DND-41 (cell line): ENCODE results near the gene RAB9B.
"Not testable (repeated sequence)": the region's sequence is repeated elsewhere in the genome, so short reads cannot be mapped to it uniquely, and the experiment has no call there.

Experiments used
- ATAC-seq: fragments of 200-7000 bp; cut with Tn5 transposase; 3 replicates; pipeline ENCODE4 v1.9.1; 2021; ENCODE audit warnings: low read depth; ENCODE audit not compliant: insufficient read depth
- DNase-seq: peaks from one replicate; pipeline ENCODE4 v3.0.0-alpha.2; 2020
- H2AFZ ChIP-seq: 2 replicates; pipeline ENCODE4 v1.6.0; 2012; ENCODE audit warnings: low read depth, low read length
- H3K27ac ChIP-seq: 2 replicates; pipeline ENCODE4 v1.5.1; 2012; ENCODE audit warnings: low read length, inconsistent platforms
- H3K27me3 ChIP-seq: fragments of 200-600 bp; sonication (generic); 2 replicates; pipeline ENCODE4 v1.6.0; 2012; ENCODE audit warnings: low read length, mild to moderate bottlenecking, inconsistent platforms; ENCODE audit not compliant: insufficient read depth, poor library complexity
- H3K36me3 ChIP-seq: 2 replicates; pipeline ENCODE4 v1.5.1; 2012; ENCODE audit warnings: low read length, inconsistent platforms; ENCODE audit not compliant: insufficient read depth
- H3K4me1 ChIP-seq: 2 replicates; pipeline ENCODE4 v1.5.1; 2012; ENCODE audit warnings: mild to moderate bottlenecking, low read length; ENCODE audit not compliant: insufficient read depth
- H3K4me2 ChIP-seq: 2 replicates; pipeline ENCODE4 v1.6.0; 2012; ENCODE audit warnings: mild to moderate bottlenecking, moderate library complexity, low read length, inconsistent platforms; ENCODE audit not compliant: insufficient read depth
- H3K4me3 ChIP-seq, 2 experiments: fragments of 200-600 bp in 1 of 2; shearing (Covaris generic) in 1 of 2; 2 replicates each; pipeline ENCODE4 v1.5.1; 2012 to 2016; ENCODE audit warnings: inconsistent platforms in 2 of 2, low read length in 2 of 2, mild to moderate bottlenecking in 2 of 2, low read depth in 1 of 2, moderate library complexity in 1 of 2
- H3K79me2 ChIP-seq: 2 replicates; pipeline ENCODE4 v1.6.0; 2012; ENCODE audit warnings: low read length, inconsistent platforms; ENCODE audit not compliant: insufficient read depth
- H3K9ac ChIP-seq: 2 replicates; pipeline ENCODE4 v1.6.0; 2012; ENCODE audit warnings: low read depth, mild to moderate bottlenecking, inconsistent platforms, low read length, moderate library complexity
- H3K9me3 ChIP-seq: 2 replicates; pipeline ENCODE4 v1.5.1; 2012; ENCODE audit warnings: low read length, moderate library complexity, mild to moderate bottlenecking, inconsistent platforms; ENCODE audit not compliant: insufficient read depth, severe bottlenecking
- H4K20me1 ChIP-seq: 2 replicates; pipeline ENCODE4 v1.6.0; 2012; ENCODE audit warnings: low read length; ENCODE audit not compliant: insufficient read depth
- EZH2 ChIP-seq: IDR thresholded peaks from 3 replicates; pipeline ENCODE4 v1.6.1; 2012; ENCODE audit warnings: borderline replicate concordance, low read depth, mild to moderate bottlenecking, moderate library complexity, low read length, inconsistent platforms; ENCODE audit not compliant: severe bottlenecking
- TF ChIP-seq, protein P1 (sequence below): IDR thresholded peaks from 2 replicates; pipeline ENCODE4 v1.5.1; 2012; ENCODE audit warnings: borderline replicate concordance, low read length, moderate library complexity, mild to moderate bottlenecking; ENCODE audit not compliant: poor library complexity, severe bottlenecking; ENCODE audit errors: extremely low read depth

Gene RAB9B

DNA sequence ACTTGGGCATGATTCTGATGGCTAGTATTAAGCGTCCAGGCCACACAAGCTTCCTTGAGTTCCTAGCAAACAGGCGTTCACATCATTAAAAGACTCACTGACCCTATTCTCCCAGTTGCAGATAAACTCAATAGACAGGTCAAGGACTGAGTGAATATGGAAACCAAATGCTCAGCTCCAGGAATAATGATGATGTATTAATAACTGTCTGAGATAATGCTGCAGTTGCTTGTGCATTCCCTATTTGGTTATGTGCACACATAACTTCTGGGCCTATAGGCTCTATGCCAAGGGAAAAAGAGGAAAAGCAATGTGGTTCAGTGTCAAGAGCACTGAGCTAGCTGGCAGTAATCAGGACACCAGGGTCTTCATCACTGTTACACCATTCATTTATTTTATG, 3.5 kb downstream of the RAB9B start:
- no peaks in the 10 kb centered on the region for H3K27me3 ChIP-seq
- H3K4me3 ChIP-seq: no peak overlapping the region
- H3K4me2 ChIP-seq: no peak overlapping the region
- H3K4me1 ChIP-seq: peaks cover 14% of the 10 kb centered on the region
- no peaks in the 10 kb centered on the region for H4K20me1 ChIP-seq
- H3K9me3 ChIP-seq: no peaks in the 10 kb centered on the region
- no peak for ATAC-seq
- TF ChIP-seq EZH2: no peak
- TF ChIP-seq, protein P1, sequence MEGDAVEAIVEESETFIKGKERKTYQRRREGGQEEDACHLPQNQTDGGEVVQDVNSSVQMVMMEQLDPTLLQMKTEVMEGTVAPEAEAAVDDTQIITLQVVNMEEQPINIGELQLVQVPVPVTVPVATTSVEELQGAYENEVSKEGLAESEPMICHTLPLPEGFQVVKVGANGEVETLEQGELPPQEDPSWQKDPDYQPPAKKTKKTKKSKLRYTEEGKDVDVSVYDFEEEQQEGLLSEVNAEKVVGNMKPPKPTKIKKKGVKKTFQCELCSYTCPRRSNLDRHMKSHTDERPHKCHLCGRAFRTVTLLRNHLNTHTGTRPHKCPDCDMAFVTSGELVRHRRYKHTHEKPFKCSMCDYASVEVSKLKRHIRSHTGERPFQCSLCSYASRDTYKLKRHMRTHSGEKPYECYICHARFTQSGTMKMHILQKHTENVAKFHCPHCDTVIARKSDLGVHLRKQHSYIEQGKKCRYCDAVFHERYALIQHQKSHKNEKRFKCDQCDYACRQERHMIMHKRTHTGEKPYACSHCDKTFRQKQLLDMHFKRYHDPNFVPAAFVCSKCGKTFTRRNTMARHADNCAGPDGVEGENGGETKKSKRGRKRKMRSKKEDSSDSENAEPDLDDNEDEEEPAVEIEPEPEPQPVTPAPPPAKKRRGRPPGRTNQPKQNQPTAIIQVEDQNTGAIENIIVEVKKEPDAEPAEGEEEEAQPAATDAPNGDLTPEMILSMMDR: no peak
- no peak overlapping the region for H3K27ac ChIP-seq
- no peaks in the 10 kb centered on the region for H3K36me3 ChIP-seq
- H3K79me2 ChIP-seq: no peaks in the 10 kb centered on the region
- no peak overlapping the region for H2AFZ ChIP-seq
- DNase-seq: no peak
- no peak overlapping the region for H3K9ac ChIP-seq

DNA sequence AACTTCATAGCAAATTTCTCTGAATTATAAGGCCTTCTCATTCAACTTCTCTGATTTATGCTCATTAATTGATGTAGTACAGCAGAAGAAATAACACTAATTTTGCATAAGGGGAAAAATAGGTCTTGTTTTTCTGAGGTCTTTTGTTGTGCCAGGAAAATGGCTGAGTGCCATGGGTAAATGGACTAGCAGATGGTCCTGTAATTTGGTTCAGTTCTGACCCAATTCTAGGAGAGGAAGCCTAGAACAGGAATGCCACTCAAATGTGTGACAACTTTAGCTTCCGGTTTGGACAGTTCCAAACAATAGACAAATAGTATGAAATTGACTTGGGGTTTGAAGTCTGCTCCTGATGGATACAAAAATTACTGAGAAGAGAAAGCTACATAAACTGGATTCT, 6.2 kb downstream of the RAB9B start:
- H3K4me2 ChIP-seq: no peak overlapping the region
- H2AFZ ChIP-seq: no peak overlapping the region
- no peaks in the 10 kb centered on the region for H3K27me3 ChIP-seq
- H3K9me3 ChIP-seq: no peaks in the 10 kb centered on the region
- H3K27ac ChIP-seq: no peak overlapping the region
- H3K79me2 ChIP-seq: no peaks in the 10 kb centered on the region
- no peaks in the 10 kb centered on the region for H3K36me3 ChIP-seq
- no peak overlapping the region for H3K9ac ChIP-seq
- 0 out of 2 replicates have a peak, but pooled peaks cover under 1% of the 10 kb centered on the region for H3K4me1 ChIP-seq
- no peak overlapping the region for H3K4me3 ChIP-seq
- H4K20me1 ChIP-seq: no peaks in the 10 kb centered on the region
- no peak for TF ChIP-seq EZH2
- TF ChIP-seq, protein P1: no peak
- ATAC-seq: no peak
- no peak for DNase-seq

DNA sequence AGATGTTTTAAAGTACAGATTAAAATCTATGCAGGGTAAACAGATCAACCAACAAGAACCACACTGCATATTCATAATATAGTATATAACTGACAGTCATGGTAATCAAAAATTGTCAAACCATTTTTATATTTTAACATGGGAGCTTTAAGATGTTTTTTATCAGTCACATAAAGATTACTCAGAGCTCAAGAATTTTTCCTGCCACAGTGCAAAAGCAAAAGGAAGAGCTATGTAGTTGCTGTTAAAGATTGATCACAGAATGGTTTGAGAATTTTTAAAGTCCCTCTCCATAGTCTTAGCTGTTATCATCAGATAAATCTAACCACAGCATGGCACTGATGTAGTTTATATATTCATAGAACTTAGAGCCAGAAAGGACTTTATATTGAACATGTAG, 8.5 kb downstream of the RAB9B start:
- Histone ChIP-seq H3K27me3 (no peaks in the 10 kb centered on the region), H3K9me3 (no peaks in the 10 kb centered on the region), H3K4me1 (no peaks in the 10 kb centered on the region), H3K9ac (no peak overlapping the region), H3K36me3 (no peaks in the 10 kb centered on the region), H4K20me1 (no peaks in the 10 kb centered on the region), H3K4me3 (no peak overlapping the region), H3K27ac (no peak overlapping the region), H3K79me2 (no peaks in the 10 kb centered on the region), H3K4me2 (no peak overlapping the region), H2AFZ (no peak overlapping the region)
- no peak for ATAC-seq
- TF ChIP-seq, protein P1: no peak
- TF ChIP-seq EZH2: no peak
- DNase-seq: no peak

DNA sequence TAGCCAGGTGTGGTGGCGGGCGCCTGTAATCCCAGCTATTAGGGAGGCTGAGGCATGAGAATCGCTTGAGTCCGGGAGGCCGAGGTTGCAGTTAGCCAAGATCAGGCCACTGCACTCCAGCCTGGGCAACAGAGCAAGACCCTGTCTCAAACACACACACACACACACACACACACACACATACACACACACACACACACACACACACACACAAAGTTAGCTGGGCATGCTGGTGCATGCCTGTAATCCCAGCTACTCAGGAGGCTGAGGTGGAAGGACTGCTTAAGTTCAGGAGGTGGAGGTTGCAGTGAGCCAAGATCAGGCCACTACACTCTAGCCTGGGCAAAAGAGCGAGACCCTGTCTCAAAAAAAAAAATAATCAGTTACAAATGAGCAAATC, 11.3 kb downstream of the RAB9B start:
- not testable (repeated sequence) for H4K20me1 ChIP-seq, H3K27ac ChIP-seq, H3K36me3 ChIP-seq, H3K4me3 ChIP-seq, H3K9ac ChIP-seq, H3K4me2 ChIP-seq, H3K4me1 ChIP-seq, DNase-seq, H2AFZ ChIP-seq, H3K9me3 ChIP-seq, H3K27me3 ChIP-seq, H3K79me2 ChIP-seq, ATAC-seq
